Activated gamma-delta T cell (primary cell): ENCODE measurements around the gene SMIM10L2A.
"Not testable (repeated sequence)": the region's sequence is repeated elsewhere in the genome, so short reads cannot be mapped to it uniquely, and the experiment has no call there.

Source experiments
- DNase-seq: peaks from one replicate; lab custom pipeline; 2025; lab: John Stamatoyannopoulos, UW

SMIM10L2A gene

GRCh38 chrX:135422810-135423168 lies 1.0 kb downstream of the SMIM10L2A start:
- not testable (repeated sequence) for DNase-seq

GRCh38 chrX:135423173-135423864 lies 1.6 kb downstream of the SMIM10L2A start:
- DNase-seq, result not testable (repeated sequence)

- no peak for DNase-seq
These were observed 2.7 kb downstream of the SMIM10L2A start for GRCh38 chrX:135424469-135424868.

GRCh38 chrX:135425026-135425965 lies 3.6 kb downstream of the SMIM10L2A start:
- no peak for DNase-seq

- no peak for DNase-seq
These were observed 7.7 kb downstream of the SMIM10L2A start for GRCh38 chrX:135429429-135429828.

- no peak for DNase-seq
These were observed 10.1 kb downstream of the SMIM10L2A start for GRCh38 chrX:135431886-135432285.

- DNase-seq, result no peak
These were observed 10.7 kb downstream of the SMIM10L2A start for GRCh38 chrX:135432453-135432852.

- no peak for DNase-seq
These were observed 11.3 kb downstream of the SMIM10L2A start for GRCh38 chrX:135432881-135433521.

GRCh38 chrX:135433531-135434257 lies 11.9 kb downstream of the SMIM10L2A start:
- no peak for DNase-seq

GRCh38 chrX:135434258-135435138 lies 12.8 kb downstream of the SMIM10L2A start:
- peak; percentile 7 for DNase-seq

- no peak for DNase-seq
These were observed 13.6 kb downstream of the SMIM10L2A start for GRCh38 chrX:135435139-135435922.

- no peak for DNase-seq
These were observed 14.2 kb downstream of the SMIM10L2A start for GRCh38 chrX:135435933-135436332.

- DNase-seq, result no peak
These were observed 14.7 kb downstream of the SMIM10L2A start for GRCh38 chrX:135436456-135436855.

- no peak for DNase-seq
These were observed 15.5 kb downstream of the SMIM10L2A start for GRCh38 chrX:135436966-135437866.

GRCh38 chrX:135437867-135438733 lies 16.4 kb downstream of the SMIM10L2A start:
- DNase-seq, result no peak

GRCh38 chrX:135438734-135439043 lies 16.9 kb downstream of the SMIM10L2A start:
- no peak for DNase-seq

GRCh38 chrX:135449637-135450550 lies 28.1 kb downstream of the SMIM10L2A start:
- DNase-seq, result no peak
